RWPE1 (cell line): ENCODE measurements around the gene CDK11B.
"Not testable (repeated sequence)": the region's sequence is repeated elsewhere in the genome, so short reads cannot be mapped to it uniquely, and the experiment has no call there.

Source experiments
- CTCF ChIA-PET: fragments of 350-600 bp; sonication (Branson Sonifier 250); formaldehyde crosslinking; extraction: SDS; loops from one replicate; lab custom pipeline; 2021; lab: Yijun Ruan, JAX
- POLR2A ChIA-PET: fragments of 400-600 bp; formaldehyde crosslinking; extraction: SDS; loops from one replicate; lab custom pipeline; 2020; ENCODE audit warnings: antibody characterized with exemption; ENCODE audit not compliant: low non-redundant PET; lab: Yijun Ruan, JAX
- DNase-seq: peaks from one replicate; pipeline ENCODE4 v3.0.0; 2012; ENCODE audit warnings: low spot score
- H3K27ac ChIP-seq: fragments of 450-650 bp; 2 replicates; pipeline ENCODE4 v1.5.1; 2017
- TF ChIP-seq, protein P1 (sequence below): fragments of 450-650 bp; conservative IDR thresholded peaks from 2 replicates; pipeline ENCODE4 v1.5.1; 2017; ENCODE audit warnings: low read depth, mild to moderate bottlenecking

CDK11B gene

GRCh38 chr1:1664941-1665814 is 6.4 kb upstream of the CDK11B start:
- TF ChIP-seq, protein P1, sequence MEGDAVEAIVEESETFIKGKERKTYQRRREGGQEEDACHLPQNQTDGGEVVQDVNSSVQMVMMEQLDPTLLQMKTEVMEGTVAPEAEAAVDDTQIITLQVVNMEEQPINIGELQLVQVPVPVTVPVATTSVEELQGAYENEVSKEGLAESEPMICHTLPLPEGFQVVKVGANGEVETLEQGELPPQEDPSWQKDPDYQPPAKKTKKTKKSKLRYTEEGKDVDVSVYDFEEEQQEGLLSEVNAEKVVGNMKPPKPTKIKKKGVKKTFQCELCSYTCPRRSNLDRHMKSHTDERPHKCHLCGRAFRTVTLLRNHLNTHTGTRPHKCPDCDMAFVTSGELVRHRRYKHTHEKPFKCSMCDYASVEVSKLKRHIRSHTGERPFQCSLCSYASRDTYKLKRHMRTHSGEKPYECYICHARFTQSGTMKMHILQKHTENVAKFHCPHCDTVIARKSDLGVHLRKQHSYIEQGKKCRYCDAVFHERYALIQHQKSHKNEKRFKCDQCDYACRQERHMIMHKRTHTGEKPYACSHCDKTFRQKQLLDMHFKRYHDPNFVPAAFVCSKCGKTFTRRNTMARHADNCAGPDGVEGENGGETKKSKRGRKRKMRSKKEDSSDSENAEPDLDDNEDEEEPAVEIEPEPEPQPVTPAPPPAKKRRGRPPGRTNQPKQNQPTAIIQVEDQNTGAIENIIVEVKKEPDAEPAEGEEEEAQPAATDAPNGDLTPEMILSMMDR, result no peak
- H3K27ac ChIP-seq, result no peak overlapping the region
- no peak for DNase-seq
- ChIA-PET CTCF (interaction anchor here (0.6 to 1.8 kb wide), 6 partner anchors 14 to 500 kb away, joined by 3 to 9 read pairs (median 4); no protein-coding TSS in a partner anchor), POLR2A (no interaction called here)

- CTCF ChIA-PET, result interaction anchor here (1.8 kb wide), 1 partner anchor 15 kb away, joined by 7 read pairs; no protein-coding TSS in a partner anchor
- H3K27ac ChIP-seq, DNase-seq, POLR2A ChIA-PET: not testable (repeated sequence)
Measured at GRCh38 chr1:1664318-1664717, 5.5 kb upstream of the CDK11B start.

DNA sequence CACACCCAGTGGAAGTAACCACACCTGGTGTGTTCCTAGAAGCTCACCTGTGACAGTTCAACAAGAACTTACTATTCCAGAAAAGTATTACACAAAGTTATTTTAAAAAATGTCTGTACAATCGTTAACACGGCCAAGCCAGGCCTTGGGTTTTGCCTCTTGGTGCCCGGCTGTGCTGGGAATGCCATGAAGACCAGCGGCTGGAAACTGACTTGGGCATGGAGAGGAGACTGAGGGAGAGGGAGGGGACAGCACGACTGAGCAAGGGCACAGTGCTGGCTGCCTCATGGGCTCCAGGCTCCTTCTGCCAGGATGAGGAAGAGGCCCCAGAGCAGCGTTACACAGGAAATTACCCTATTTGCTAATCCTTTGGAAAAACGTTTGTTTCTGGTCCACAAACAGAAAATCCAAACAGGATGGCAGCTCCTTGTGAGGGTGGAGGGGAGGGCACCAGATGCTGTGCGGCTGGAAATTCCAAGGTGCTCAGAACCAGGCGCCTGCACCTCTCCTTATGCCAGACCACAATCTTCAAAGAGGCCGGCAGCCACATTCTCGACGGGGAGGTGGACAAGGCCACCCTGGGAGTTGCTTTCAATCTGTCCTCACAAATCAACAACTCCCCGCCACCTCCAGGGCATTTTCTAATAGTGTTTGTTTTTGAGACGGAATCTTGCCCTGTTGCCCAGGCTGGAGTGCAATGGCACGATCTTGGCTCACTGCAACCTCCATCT is 4.2 kb upstream of the CDK11B start:
- DNase-seq, CTCF ChIA-PET, POLR2A ChIA-PET: not testable (repeated sequence)
- H3K27ac ChIP-seq, result peak overlapping the region; percentile 23; the same call in 1 of the 2 replicates

DNA sequence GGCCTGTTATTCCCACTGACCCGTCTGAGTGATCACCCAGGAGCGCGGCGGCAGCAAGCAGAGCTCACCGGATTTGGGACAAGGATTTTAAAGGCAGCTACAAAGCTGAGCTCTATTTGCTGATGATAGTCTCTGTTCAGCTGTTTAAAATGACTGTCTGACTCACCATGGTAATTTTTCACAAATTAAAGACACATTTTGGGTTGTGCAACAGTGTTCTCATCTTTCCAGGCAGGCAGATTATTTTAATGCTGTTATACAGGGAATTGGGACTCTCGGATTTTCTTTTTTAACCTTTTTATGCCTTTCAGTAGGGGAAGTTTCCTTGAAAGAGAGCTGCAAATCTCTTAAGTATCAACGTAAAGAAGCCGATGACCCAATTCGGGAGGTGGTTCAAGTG is 3.6 kb upstream of the CDK11B start:
- POLR2A ChIA-PET, result interaction anchor here (0.5 kb wide), 1 partner anchor 24 kb away, joined by 3 read pairs; no protein-coding TSS in a partner anchor
- DNase-seq, CTCF ChIA-PET, H3K27ac ChIP-seq: not testable (repeated sequence)

DNA sequence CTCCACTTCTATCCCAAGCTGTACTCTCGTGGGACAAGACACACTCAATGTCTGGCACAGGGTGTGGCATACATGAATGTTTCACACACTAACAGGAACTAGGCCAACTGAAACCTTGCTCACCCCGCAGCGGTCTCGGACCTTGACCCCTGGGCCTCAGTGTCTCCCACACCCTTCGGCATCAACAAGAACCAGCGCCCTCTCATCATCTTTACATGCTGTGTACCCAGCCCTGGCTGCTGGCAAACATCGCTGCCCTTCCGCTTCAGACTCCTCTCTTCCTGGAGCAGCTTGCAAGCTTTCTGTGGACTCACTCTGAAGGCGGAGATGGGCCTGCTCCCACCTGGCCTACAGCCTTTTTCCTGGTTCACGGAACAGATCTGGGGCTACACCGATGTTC is 10.5 kb downstream of the CDK11B start:
- POLR2A ChIA-PET, CTCF ChIA-PET, DNase-seq, H3K27ac ChIP-seq: not testable (repeated sequence)

DNA sequence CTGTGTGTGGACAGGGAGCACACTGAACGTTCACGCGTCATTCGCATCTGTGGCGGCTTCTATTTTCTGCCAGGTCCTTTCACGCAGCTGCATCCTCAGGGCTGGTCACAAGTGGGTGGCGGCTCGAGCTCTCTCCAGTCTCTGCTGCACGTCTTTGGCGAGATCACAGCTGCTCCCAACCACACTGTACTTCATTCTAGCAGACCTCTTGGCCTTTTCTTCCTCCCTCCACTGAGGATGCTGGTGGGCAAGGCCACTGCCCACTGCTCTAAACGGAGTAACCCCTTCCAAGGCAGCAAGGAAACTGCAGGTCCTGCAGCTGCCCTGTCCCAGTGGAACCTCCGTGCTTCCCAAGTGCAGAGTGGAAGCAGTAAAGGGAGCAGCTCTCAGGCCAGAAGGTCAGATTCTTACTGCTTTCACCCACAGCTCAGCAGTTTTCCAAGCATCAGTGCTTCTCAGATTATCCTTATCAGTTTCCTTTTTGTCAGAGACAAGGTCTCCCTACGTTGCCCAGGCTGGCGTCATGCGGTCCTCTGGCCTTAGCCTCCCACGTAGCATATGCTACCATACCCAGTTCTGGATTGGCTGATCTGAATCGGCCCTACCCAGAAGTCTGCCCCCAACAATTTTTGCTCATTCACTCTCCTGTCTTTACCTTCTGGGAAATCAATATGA is 11.1 kb downstream of the CDK11B start:
- H3K27ac ChIP-seq, DNase-seq, CTCF ChIA-PET, POLR2A ChIA-PET: not testable (repeated sequence)

DNA sequence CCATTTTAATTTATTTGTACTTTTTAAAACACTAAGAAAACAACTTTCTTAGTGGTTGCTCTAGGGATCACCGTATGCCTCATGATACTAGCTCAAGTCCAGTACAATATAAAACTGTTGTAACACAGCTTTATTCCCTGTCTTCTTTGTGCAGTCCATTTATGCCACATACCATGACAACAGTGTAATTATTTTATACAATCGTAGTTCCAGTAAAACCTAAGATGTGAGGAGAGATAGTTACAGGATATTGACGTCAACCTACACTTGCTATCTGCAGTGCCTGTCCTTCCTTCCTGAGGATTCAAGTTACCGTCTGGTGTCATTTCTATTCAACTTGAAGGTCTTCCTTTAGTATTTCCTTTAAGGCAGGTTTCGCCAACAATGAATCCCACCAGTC is 12.5 kb downstream of the CDK11B start:
- CTCF ChIA-PET, DNase-seq, POLR2A ChIA-PET, H3K27ac ChIP-seq: not testable (repeated sequence)

- H3K27ac ChIP-seq, POLR2A ChIA-PET, CTCF ChIA-PET, DNase-seq: not testable (repeated sequence)
Measured at GRCh38 chr1:1640711-1641461, 17.9 kb downstream of the CDK11B start.

- CTCF ChIA-PET, DNase-seq, H3K27ac ChIP-seq, POLR2A ChIA-PET: not testable (repeated sequence)
Measured at GRCh38 chr1:1640081-1640480, 18.7 kb downstream of the CDK11B start.

GRCh38 chr1:1639368-1639767 is 19.4 kb downstream of the CDK11B start:
- POLR2A ChIA-PET, DNase-seq, CTCF ChIA-PET, H3K27ac ChIP-seq: not testable (repeated sequence)

GRCh38 chr1:1638528-1638927 is 20.3 kb downstream of the CDK11B start:
- CTCF ChIA-PET, H3K27ac ChIP-seq, POLR2A ChIA-PET: not testable (repeated sequence)

GRCh38 chr1:1637479-1637875 is 21.3 kb downstream of the CDK11B start:
- DNase-seq, H3K27ac ChIP-seq, POLR2A ChIA-PET, CTCF ChIA-PET: not testable (repeated sequence)

More at GRCh38 chr1:1638528-1638927, 20.3 kb downstream of the CDK11B start:
- not testable (repeated sequence) for DNase-seq

DNA sequence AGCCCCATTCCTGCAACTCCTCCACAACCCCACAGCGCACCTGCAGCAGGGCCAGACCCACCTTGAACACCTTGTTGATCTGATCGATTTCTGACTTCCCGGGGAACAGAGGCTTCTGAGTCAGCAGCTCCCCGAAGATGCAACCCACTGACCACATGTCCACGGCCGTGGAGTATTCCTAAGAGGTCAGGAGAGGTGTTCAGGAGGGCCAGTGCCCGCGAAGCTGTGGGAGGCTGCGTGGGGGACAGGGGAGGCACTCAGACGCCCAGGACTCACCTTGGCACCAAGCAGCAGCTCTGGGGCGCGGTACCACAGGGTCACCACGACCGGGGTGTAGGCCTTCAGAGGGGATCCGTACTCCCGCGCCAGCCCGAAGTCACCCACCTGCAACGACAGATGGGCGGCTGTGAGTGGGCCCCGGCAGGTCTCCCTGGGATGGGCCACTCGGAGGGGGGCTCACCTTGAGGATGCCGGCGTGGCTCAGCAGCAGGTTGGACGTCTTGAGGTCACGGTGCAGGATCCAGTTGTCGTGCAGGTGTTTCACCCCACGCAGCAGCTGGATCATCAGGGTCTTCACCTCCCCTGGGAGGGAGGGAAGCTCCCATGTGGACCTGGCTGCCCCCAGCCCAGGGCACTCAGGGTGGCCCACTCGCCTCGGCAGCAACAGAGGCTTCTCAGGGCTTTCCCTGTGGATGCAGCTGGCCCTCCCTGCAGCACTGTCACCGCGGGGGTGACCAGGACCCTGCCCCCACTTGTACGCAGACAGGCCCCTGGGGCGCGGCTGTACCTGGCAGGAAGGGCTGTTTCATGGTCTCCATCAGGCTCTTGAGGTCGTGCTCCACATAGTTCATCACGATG is 22.0 kb downstream of the CDK11B start:
- DNase-seq, H3K27ac ChIP-seq, CTCF ChIA-PET: not testable (repeated sequence)
- POLR2A ChIA-PET, result interaction anchor here (0.6 kb wide), 1 partner anchor 18 kb away, joined by 3 read pairs; no protein-coding TSS in a partner anchor

DNA sequence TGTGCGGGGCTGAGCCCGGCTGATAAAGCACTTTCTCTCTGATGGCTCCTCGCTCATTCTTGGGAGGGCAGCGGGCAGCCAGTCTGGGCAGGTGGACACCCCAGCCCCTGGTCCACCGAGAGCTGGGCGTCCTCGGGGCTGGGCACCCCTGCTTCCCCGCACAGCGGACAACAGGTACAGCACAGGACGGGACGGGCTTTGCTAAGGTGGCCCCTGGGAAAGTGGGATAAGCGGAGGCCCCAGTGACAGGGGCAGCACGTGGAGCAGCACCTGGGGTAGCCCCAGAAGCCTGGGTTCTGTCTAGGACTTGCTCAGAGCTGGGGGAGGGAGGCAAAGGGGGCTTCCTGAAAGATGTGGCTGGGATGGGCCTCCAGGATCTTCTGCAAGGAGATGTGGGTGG is 24.2 kb downstream of the CDK11B start:
- DNase-seq, CTCF ChIA-PET, POLR2A ChIA-PET, H3K27ac ChIP-seq: not testable (repeated sequence)
